HepG2 (cell line): ENCODE data around the gene BICDL1. TPM values are rescaled to one million over a fixed set of nuclear protein-coding genes. Genes with fewer than 3 reads are reported as not detected.

Experiments used
- CBFB ChIP-seq: sonication (generic); formaldehyde crosslinking; IDR thresholded peaks from 2 replicates; pipeline ENCODE4 v1.4.0; 2020; ENCODE audit warnings: missing genetic modification reagents
- CC2D1A ChIP-seq: sonication (generic); formaldehyde crosslinking; IDR thresholded peaks from 2 replicates; pipeline ENCODE4 v1.8.1; 2023; ENCODE audit warnings: mild to moderate bottlenecking, missing genetic modification reagents
- CEBPB ChIP-seq: IDR thresholded peaks from 2 replicates; pipeline ENCODE4 v1.6.1; 2011; ENCODE audit warnings: low read depth, low read length, improper control_type of control experiment, borderline replicate concordance
- FIP1L1 ChIP-seq: fragments of 200-400 bp; formaldehyde crosslinking; IDR thresholded peaks from 2 replicates; pipeline ENCODE4 v1.6.1; 2018; ENCODE audit warnings: low read depth, mild to moderate bottlenecking, low read length, moderate library complexity, borderline replicate concordance; ENCODE audit not compliant: insufficient read depth
- JARID2 ChIP-seq: sonication (generic); formaldehyde crosslinking; IDR thresholded peaks from 2 replicates; pipeline ENCODE4 v1.8.1; 2023; ENCODE audit warnings: missing genetic modification reagents, inconsistent platforms; ENCODE audit not compliant: insufficient replicate concordance
- KAT7 ChIP-seq: IDR thresholded peaks from 2 replicates; pipeline ENCODE4 v1.6.1; 2018; ENCODE audit warnings: borderline replicate concordance, missing compliant biosample characterization
- MLLT10 ChIP-seq: sonication (generic); formaldehyde crosslinking; IDR thresholded peaks from 2 replicates; pipeline ENCODE4 v1.4.0; 2020; ENCODE audit warnings: missing genetic modification reagents
- POLR2AphosphoS2 ChIP-seq: IDR thresholded peaks from 2 replicates; pipeline ENCODE4 v1.6.1; 2011; ENCODE audit warnings: low read depth, low read length, improper control_type of control experiment
- PRPF4 ChIP-seq: fragments of 200-400 bp; formaldehyde crosslinking; IDR thresholded peaks from 2 replicates; pipeline ENCODE4 v1.6.1; 2016; ENCODE audit warnings: low read length, low read depth; ENCODE audit not compliant: poor library complexity, severe bottlenecking
- RAD21 ChIP-seq: fragments of 450-650 bp; formaldehyde crosslinking; IDR thresholded peaks from 2 replicates; pipeline ENCODE4 v1.5.0; 2020; ENCODE audit warnings: mild to moderate bottlenecking
- REPIN1 ChIP-seq: sonication (generic); formaldehyde crosslinking; IDR thresholded peaks from 2 replicates; pipeline ENCODE4 v1.8.0; 2022; ENCODE audit warnings: missing genetic modification reagents, low read depth, mild to moderate bottlenecking, borderline replicate concordance
- SSRP1 ChIP-seq: IDR thresholded peaks from 2 replicates; pipeline ENCODE4 v1.6.1; 2016; ENCODE audit warnings: control low read depth
- ZNF124 ChIP-seq: sonication (generic); formaldehyde crosslinking; IDR thresholded peaks from 2 replicates; pipeline ENCODE4 v1.4.0; 2020; ENCODE audit warnings: missing genetic modification reagents
- ZNF207 ChIP-seq: fragments of 450-650 bp; IDR thresholded peaks from 2 replicates; pipeline ENCODE4 v1.6.1; 2016; ENCODE audit warnings: antibody characterized with exemption, borderline replicate concordance
- ZNF230 ChIP-seq: sonication (generic); formaldehyde crosslinking; IDR thresholded peaks from 2 replicates; pipeline ENCODE4 v1.4.0; 2020; ENCODE audit warnings: mild to moderate bottlenecking, missing genetic modification reagents
- ZNF235 ChIP-seq: sonication (generic); formaldehyde crosslinking; IDR thresholded peaks from 2 replicates; pipeline ENCODE4 v1.8.1; 2023; ENCODE audit warnings: mild to moderate bottlenecking, missing genetic modification reagents, borderline replicate concordance
- ZNF333 ChIP-seq: sonication (generic); formaldehyde crosslinking; IDR thresholded peaks from 2 replicates; pipeline ENCODE4 v1.4.0; 2020; ENCODE audit warnings: mild to moderate bottlenecking, missing genetic modification reagents, borderline replicate concordance
- ZNF577 ChIP-seq: sonication (generic); formaldehyde crosslinking; IDR thresholded peaks from 2 replicates; pipeline ENCODE4 v1.4.0; 2020; ENCODE audit warnings: mild to moderate bottlenecking, low read depth, missing genetic modification reagents, borderline replicate concordance
- polyA plus RNA-seq, 8 experiments: library from polyadenylated mRNA; depleted of rRNA in 3 of 8; stranded (reverse) in 7 of 8; unstranded in 1 of 8; fragments of >200 nt; fragmentation: Illumina TruSeq in 4 of 8; extraction: Trizol in 4 of 8; gene quantifications; 2 replicates each; pipeline versions ENCODE4 v1.2.1 to v1.2.3, GENCODE V29; 2011 to 2016; ENCODE audit warnings: low read depth in 4 of 8, missing spikeins in 1 of 8, mixed read lengths in 1 of 8; ENCODE audit not compliant: insufficient read depth in 1 of 8
- total RNA-seq, 5 experiments: library from RNA; depleted of rRNA; stranded (reverse); fragments of >200 nt; fragmentation: Illumina TruSeq; extraction: Trizol; gene quantifications; 2 replicates each; pipeline ENCODE4 v1.2.3, GENCODE V29; 2016; ENCODE audit warnings: low read depth in 1 of 5
- TF ChIP-seq, protein P1 (sequence below): IDR thresholded peaks from 2 replicates; pipeline ENCODE4 v1.6.1; 2016; ENCODE audit warnings: low read depth, borderline replicate concordance
- TF ChIP-seq, protein P2 (sequence below): sonication (generic); formaldehyde crosslinking; IDR thresholded peaks from 2 replicates; pipeline ENCODE4 v1.9.0; 2021; ENCODE audit warnings: missing genetic modification reagents, borderline replicate concordance
- TF ChIP-seq, protein P3 (sequence below): sonication (generic); formaldehyde crosslinking; IDR thresholded peaks from 2 replicates; pipeline ENCODE4 v1.5.0; 2020; ENCODE audit warnings: mild to moderate bottlenecking, low read depth, missing genetic modification reagents, borderline replicate concordance
- TF ChIP-seq, protein P4 (sequence below): sonication (generic); formaldehyde crosslinking; IDR thresholded peaks from 2 replicates; pipeline ENCODE4 v1.4.0; 2020; ENCODE audit warnings: low read depth, mild to moderate bottlenecking, missing genetic modification reagents
- TF ChIP-seq, protein P5 (sequence below): sonication (generic); formaldehyde crosslinking; IDR thresholded peaks from 2 replicates; pipeline ENCODE4 v1.4.0; 2020; ENCODE audit warnings: missing genetic modification reagents

BICDL1 gene
- total and polyA plus RNA-seq, 2 of the 13 experiments (the other 11 are each of a cell fraction or from before 2014, with no cell fraction given): 3.6 to 9.7 TPM

DNA sequence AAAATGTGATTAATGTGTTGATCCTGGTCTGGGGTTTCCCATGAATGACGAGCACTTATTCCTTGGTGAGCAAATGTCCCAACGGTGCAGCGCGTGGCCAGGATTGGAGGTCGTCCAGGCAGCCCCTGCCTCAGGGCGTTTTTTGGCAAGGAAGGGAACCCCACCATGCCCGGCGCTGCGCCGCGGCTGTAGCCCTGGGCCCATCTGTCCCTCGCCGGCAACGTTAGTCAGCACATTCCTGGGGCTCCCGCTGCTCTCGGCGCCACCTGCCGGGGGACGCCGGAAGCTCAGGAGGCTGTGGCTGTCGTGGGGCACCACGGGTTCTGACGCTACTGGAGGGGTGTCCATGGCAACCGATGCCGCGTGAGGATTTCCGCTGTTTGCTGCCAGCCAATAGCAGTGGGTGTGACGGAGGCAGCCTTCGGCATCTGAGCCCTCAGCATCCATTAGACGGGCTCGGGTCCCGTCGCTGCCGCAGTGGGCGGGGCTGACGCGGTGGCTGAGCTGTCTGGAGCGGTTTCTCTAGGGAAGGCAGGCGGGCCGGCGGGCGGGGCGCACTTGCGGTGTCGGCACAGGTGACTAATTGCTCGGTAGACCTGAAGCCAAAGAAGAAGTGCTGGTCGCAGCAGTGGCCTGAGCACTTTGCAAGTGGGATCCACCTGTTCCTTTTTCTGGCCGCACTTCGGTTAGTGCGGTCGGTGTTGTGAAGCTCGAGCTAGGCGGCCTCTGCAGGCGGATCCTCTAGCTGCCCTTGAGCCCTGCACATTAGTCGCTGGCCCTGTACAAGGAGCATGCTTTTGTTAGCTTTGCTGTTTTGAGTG is 98.0 kb downstream of the BICDL1 start (continued):
- TF ChIP-seq, protein P1, sequence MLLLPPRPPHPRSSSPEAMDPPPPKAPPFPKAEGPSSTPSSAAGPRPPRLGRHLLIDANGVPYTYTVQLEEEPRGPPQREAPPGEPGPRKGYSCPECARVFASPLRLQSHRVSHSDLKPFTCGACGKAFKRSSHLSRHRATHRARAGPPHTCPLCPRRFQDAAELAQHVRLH (CRISPR knock-in tag): peak; percentile 82; the same call in 1 of the 2 replicates
- TF ChIP-seq ZNF207 (no peak), CC2D1A (CRISPR knock-in tag) (no peak), REPIN1 (CRISPR knock-in tag) (peak; percentile 82; the same call in 1 of the 2 replicates), MLLT10 (CRISPR knock-in tag) (no peak), JARID2 (peak; percentile 63), FIP1L1 (no peak), ZNF577 (CRISPR knock-in tag) (no peak), ZNF124 (peak; percentile 62; the same call in 1 of the 2 replicates), CBFB (peak; percentile 80), SSRP1 (CRISPR knock-in tag) (no peak), ZNF230 (CRISPR knock-in tag) (0 out of 2 replicates have a peak, but pooled peaks have one; percentile 31), ZNF333 (CRISPR knock-in tag) (no peak), POLR2AphosphoS2 (no peak), ZNF235 (no peak), KAT7 (CRISPR knock-in tag) (0 out of 2 replicates have a peak, but pooled peaks have one; percentile 64), PRPF4 (no peak), RAD21 (peak; percentile 97), CEBPB (no peak)
- TF ChIP-seq, protein P2, sequence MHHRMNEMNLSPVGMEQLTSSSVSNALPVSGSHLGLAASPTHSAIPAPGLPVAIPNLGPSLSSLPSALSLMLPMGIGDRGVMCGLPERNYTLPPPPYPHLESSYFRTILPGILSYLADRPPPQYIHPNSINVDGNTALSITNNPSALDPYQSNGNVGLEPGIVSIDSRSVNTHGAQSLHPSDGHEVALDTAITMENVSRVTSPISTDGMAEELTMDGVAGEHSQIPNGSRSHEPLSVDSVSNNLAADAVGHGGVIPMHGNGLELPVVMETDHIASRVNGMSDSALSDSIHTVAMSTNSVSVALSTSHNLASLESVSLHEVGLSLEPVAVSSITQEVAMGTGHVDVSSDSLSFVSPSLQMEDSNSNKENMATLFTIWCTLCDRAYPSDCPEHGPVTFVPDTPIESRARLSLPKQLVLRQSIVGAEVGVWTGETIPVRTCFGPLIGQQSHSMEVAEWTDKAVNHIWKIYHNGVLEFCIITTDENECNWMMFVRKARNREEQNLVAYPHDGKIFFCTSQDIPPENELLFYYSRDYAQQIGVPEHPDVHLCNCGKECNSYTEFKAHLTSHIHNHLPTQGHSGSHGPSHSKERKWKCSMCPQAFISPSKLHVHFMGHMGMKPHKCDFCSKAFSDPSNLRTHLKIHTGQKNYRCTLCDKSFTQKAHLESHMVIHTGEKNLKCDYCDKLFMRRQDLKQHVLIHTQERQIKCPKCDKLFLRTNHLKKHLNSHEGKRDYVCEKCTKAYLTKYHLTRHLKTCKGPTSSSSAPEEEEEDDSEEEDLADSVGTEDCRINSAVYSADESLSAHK: no peak
- TF ChIP-seq, protein P3, sequence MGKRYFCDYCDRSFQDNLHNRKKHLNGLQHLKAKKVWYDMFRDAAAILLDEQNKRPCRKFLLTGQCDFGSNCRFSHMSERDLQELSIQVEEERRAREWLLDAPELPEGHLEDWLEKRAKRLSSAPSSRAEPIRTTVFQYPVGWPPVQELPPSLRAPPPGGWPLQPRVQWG: no peak
- TF ChIP-seq, protein P4, sequence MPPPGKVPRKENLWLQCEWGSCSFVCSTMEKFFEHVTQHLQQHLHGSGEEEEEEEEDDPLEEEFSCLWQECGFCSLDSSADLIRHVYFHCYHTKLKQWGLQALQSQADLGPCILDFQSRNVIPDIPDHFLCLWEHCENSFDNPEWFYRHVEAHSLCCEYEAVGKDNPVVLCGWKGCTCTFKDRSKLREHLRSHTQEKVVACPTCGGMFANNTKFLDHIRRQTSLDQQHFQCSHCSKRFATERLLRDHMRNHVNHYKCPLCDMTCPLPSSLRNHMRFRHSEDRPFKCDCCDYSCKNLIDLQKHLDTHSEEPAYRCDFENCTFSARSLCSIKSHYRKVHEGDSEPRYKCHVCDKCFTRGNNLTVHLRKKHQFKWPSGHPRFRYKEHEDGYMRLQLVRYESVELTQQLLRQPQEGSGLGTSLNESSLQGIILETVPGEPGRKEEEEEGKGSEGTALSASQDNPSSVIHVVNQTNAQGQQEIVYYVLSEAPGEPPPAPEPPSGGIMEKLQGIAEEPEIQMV: no peak; the same call in 1 of the 2 replicates
- TF ChIP-seq, protein P5, sequence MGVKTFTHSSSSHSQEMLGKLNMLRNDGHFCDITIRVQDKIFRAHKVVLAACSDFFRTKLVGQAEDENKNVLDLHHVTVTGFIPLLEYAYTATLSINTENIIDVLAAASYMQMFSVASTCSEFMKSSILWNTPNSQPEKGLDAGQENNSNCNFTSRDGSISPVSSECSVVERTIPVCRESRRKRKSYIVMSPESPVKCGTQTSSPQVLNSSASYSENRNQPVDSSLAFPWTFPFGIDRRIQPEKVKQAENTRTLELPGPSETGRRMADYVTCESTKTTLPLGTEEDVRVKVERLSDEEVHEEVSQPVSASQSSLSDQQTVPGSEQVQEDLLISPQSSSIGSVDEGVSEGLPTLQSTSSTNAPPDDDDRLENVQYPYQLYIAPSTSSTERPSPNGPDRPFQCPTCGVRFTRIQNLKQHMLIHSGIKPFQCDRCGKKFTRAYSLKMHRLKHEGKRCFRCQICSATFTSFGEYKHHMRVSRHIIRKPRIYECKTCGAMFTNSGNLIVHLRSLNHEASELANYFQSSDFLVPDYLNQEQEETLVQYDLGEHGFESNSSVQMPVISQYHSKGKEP (CRISPR knock-in tag): peak; percentile 43; the same call in 1 of the 2 replicates
